Adrenal gland (tissue), 5 donors: ENCODE data around the gene SPPL3.

Experiments used
- POLR2A ChIP-seq, 2 donors: fragments of 450-650 bp; IDR thresholded peaks; one replicate each; pipeline ENCODE4 v1.6.1; 2017; ENCODE audit warnings: antibody characterized with exemption in 2 of 2, mild to moderate bottlenecking in 2 of 2, moderate library complexity in 1 of 2
- TF ChIP-seq, protein P1 (sequence below), 6 experiments: fragments of 450-650 bp in 4 of 6; fragments of 200-600 bp in 2 of 6; sonication (generic) in 1 of 6; IDR thresholded peaks; 1 replicate in 5 of 6; 2 replicates in 1 of 6; pipeline versions ENCODE4 v1.5.1 to v1.8.0; 2016 to 2021; ENCODE audit warnings: antibody characterized with exemption in 6 of 6, mild to moderate bottlenecking in 2 of 6, moderate library complexity in 1 of 6
- donor health status: DM: no; HTN: no; CAD: no.

DNA sequence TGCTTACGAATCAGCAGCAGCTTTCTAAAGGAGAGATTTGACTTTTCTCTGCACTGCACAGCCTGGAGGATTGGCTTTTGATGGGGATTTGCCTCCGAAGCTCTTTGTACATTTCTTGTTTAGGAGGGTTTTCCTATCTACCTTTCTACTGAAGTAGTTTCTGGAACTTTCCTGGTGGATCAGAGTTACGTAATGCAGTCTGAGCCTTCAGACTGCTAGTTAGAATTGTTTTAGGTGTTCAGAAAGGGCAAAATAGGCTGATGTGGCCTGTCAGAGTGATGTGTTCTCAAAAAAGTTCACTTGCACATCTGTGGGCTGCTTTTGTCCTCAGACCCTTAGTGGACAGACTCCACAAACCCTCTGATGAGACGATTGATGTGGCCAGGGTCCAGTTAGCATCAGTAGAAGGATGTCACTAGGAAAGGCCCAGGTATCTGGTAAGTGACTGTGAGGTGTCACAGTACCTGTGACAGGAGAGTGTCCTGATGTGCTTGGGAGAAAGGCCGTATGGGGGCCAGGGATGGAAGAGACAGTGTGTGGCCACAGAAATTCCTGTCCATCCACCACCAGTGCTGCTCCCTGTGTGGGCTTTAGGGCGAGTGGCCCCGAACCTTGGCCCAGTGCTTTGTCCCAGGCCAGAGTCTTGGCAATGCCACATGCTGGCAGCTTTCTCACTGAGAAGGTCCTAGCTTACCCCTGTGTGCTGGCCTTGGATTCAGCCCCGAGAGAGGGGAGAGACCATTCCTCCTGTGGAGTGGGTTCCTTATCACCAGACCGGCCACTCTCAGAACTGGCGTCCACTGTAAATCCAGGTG is 183.0 kb downstream of the SPPL3 start:
- TF ChIP-seq, protein P1, sequence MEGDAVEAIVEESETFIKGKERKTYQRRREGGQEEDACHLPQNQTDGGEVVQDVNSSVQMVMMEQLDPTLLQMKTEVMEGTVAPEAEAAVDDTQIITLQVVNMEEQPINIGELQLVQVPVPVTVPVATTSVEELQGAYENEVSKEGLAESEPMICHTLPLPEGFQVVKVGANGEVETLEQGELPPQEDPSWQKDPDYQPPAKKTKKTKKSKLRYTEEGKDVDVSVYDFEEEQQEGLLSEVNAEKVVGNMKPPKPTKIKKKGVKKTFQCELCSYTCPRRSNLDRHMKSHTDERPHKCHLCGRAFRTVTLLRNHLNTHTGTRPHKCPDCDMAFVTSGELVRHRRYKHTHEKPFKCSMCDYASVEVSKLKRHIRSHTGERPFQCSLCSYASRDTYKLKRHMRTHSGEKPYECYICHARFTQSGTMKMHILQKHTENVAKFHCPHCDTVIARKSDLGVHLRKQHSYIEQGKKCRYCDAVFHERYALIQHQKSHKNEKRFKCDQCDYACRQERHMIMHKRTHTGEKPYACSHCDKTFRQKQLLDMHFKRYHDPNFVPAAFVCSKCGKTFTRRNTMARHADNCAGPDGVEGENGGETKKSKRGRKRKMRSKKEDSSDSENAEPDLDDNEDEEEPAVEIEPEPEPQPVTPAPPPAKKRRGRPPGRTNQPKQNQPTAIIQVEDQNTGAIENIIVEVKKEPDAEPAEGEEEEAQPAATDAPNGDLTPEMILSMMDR (IDR thresholded peaks at IDR 0.05), result no peak
- no peak for TF ChIP-seq POLR2A (IDR thresholded peaks at IDR 0.05)
